ENCODE measurements around the gene PITX2. TPM values are rescaled to one million over a fixed set of nuclear protein-coding genes. Genes with fewer than 3 reads are reported as not detected.

The PITX2 gene
- total RNA-seq, 2 donors from 2014 or later, result 0.13 TPM; not detected in 1

DNA sequence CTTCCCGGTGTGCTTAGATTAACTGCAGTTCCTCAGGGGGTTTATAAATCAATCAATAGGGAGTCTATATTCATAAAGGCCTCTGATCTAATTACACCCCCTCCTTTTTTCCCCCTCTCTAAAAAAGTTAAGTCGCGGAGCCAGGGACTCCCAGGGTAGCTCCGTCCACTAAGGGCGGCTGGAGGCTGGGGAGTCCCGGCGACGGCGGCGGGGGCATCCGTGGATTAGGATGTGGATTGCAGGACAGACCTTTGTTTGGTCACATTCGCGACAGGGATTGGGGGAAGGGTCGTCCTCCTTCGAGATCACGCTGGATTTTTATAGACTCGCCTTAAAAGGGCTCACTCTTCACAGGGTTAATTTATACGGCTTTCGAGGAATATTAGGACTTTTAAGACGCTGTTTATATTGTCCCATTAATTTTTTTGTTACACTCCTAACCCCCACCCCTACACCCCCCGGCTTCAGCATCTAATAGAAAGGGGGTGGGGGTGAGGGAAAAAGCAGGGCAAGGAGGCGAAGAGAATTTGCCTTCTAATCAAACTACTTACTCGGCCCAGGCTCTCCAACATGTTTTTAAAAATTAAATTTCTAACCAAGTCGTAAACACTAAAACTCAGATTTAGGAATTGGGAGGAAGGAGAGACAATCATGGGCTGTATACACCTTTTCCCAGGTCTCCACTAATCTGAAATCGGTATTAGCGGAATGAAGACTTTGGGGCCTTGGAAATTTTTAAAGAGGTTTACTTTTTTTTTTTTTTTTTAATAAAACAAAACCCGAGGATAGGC lies 8.5 kb downstream of the PITX2 start:
- Mint-ChIP-seq H3K4me1 (peaks cover under 1% of the 10 kb centered on the region), H3K36me3 (ENCODE audit: low read depth) (peaks cover under 1% of the 10 kb centered on the region), H3K4me3 (no peak overlapping the region), H3K9me3 (no peaks in the 10 kb centered on the region), H3K27me3 (peaks cover 70% of the 10 kb centered on the region), H3K27ac (no peak overlapping the region)
- ATAC-seq (replicated peaks), result no peak

DNA sequence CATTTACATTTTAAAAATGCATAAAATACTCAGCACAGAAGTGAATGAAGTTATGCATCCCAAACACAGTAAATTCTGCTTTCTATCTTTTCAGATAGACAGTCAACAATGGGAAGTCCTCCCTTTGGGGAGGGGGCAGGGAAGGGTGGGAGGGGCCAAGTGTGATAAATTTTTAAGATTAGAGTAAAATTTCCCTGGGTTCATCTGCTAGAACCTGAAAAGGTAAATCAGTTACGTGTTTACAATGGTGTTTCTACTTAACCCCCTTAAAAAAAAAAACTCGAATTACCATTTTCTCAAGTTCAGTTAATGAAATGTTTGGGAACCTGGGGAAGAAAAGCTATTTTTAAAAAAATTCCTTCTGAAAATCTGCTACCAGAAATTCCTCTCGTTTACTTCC lies 9.1 kb downstream of the PITX2 start:
- Mint-ChIP-seq H3K27me3 (peaks cover 71% of the 10 kb centered on the region), H3K9me3 (no peaks in the 10 kb centered on the region), H3K4me3 (no peak overlapping the region), H3K36me3 (ENCODE audit: low read depth) (no peaks in the 10 kb centered on the region), H3K27ac (no peak overlapping the region), H3K4me1 (no peaks in the 10 kb centered on the region)
- ATAC-seq (replicated peaks), result no peak

DNA sequence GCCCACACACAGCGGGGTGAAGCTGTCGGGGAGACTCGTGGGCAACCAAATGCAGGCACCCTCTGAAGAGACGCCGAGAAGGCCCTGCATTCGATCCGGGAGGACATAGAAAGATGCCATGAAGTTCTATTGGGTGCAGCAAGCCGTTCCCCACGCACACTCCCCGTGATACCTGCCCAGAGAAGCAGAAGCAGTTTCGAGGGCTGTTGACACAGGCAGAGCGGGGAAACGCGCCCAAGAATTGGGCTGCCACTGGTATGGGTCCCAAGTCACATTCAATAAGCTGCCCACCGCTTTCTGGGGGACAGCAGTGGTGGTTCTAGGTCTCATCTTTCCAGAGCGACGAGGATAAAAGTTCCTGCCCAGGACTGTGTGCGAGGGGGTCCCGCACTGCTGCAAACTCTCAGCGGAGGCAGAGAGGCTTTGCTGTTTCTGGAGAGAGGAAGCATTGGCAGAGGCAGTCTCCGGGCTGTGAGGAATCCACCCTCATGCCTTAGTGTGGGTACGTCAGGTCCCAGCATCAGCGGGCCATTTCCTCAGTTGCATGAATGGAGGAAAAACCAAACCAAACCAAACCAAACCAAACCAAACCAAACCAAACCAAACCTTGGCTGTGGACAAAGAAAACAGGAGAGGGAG lies 10.1 kb downstream of the PITX2 start:
- peaks cover 71% of the 10 kb centered on the region for H3K27me3 Mint-ChIP-seq
- no peak overlapping the region for H3K27ac Mint-ChIP-seq
- no peaks in the 10 kb centered on the region for H3K4me1 Mint-ChIP-seq
- H3K36me3 Mint-ChIP-seq (ENCODE audit: low read depth), result no peaks in the 10 kb centered on the region
- no peak overlapping the region for H3K4me3 Mint-ChIP-seq
- ATAC-seq (replicated peaks), result no peak
- H3K9me3 Mint-ChIP-seq, result peaks cover 5% of the 10 kb centered on the region

DNA sequence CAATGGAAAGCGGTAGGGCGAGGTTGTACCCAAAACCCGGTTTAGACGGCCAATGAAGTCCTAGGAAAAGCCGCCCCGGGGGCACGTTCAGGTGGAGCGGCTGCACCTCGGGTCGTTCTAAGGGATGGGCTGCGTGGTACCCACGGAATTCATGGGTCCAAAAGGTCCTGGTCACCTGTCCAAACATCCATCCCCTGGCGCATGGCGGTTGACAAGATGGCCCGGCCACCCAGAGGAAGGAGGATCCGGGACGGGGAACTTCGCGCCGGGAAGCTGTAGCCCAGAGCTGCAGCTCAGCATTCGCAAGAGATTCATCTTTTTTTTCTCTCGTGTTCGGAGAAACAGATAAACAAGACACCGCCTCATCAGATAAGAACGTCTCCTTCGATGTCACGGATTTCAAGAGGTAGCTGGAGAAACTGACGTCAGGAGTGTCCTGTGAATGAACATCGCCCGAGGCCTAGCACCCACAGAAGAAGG lies 10.9 kb downstream of the PITX2 start:
- Mint-ChIP-seq H3K4me1 (no peaks in the 10 kb centered on the region), H3K36me3 (ENCODE audit: low read depth) (no peaks in the 10 kb centered on the region), H3K27ac (no peak overlapping the region), H3K4me3 (no peak overlapping the region), H3K27me3 (peaks cover 66% of the 10 kb centered on the region), H3K9me3 (peaks cover 5% of the 10 kb centered on the region)
- no peak for ATAC-seq (replicated peaks)

DNA sequence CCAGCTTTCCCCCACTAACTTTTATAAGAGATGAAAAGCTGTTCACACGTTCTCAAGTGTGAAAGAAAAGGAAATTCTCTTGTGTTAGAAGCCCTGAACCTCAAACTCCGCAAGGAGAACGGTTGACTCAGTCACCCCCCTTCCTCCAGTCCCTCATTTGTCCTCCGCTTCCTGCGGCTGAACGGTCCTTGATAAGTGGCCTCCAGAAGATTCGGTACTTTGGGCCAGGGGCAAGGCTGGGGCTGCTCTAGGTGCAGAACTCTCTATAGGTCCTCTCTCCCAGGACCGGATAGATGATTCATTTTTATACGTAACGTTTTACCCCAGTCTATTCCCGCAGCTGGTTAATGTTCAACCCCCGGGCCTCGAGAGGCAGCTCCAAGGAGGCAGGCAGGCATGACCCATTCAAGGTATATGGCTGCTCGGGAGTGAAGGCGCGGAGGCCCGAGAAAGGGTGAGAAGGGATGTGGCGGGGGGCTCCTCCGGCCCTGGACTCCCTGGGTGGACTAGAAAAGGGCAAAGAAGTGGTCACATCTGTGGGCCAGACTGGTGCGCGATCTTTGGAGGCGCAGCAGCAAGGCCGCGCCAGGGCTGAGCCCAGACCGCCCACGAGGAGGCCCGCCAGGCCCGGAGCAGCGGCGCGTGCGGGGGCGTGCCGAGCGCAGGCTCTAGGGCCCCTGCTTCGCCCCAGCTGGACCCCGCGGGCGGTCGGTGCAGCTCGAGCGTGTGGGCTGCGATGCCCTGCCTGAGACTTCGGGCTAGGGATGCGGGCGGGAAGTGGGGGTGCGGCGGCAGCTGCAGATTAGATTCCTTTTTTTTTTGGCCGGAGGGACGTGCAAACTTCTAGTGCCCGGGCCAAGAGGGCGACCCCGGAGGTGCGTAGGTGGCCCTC lies 11.7 kb downstream of the PITX2 start:
- Mint-ChIP-seq H3K9me3 (peaks cover 5% of the 10 kb centered on the region), H3K4me1 (no peaks in the 10 kb centered on the region), H3K36me3 (ENCODE audit: low read depth) (no peaks in the 10 kb centered on the region), H3K27me3 (peaks cover 58% of the 10 kb centered on the region), H3K4me3 (no peak overlapping the region), H3K27ac (no peak overlapping the region)
- no peak for ATAC-seq (replicated peaks)

DNA sequence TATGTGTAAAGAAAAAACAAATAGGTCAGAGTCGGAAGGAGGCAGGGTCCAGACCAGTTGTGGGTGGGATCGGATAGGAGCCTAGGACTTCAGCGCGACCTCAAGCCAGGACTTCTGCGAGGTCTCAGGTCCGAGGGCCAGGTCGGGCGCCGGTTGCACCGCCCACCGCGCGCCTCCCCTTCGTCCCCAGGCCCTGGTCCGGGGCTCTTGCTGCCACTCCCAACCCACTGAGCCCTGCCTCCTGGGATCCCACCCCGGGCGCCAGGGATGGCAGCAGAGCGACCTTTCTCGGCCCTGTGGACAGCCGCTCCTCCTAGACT lies 12.3 kb downstream of the PITX2 start:
- no peak for ATAC-seq (replicated peaks)
- no peak overlapping the region for H3K27ac Mint-ChIP-seq
- H3K4me3 Mint-ChIP-seq, result no peak overlapping the region
- peaks cover 56% of the 10 kb centered on the region for H3K27me3 Mint-ChIP-seq
- H3K9me3 Mint-ChIP-seq, result peaks cover 5% of the 10 kb centered on the region
- no peaks in the 10 kb centered on the region for H3K4me1 Mint-ChIP-seq
- no peaks in the 10 kb centered on the region for H3K36me3 Mint-ChIP-seq (ENCODE audit: low read depth)

DNA sequence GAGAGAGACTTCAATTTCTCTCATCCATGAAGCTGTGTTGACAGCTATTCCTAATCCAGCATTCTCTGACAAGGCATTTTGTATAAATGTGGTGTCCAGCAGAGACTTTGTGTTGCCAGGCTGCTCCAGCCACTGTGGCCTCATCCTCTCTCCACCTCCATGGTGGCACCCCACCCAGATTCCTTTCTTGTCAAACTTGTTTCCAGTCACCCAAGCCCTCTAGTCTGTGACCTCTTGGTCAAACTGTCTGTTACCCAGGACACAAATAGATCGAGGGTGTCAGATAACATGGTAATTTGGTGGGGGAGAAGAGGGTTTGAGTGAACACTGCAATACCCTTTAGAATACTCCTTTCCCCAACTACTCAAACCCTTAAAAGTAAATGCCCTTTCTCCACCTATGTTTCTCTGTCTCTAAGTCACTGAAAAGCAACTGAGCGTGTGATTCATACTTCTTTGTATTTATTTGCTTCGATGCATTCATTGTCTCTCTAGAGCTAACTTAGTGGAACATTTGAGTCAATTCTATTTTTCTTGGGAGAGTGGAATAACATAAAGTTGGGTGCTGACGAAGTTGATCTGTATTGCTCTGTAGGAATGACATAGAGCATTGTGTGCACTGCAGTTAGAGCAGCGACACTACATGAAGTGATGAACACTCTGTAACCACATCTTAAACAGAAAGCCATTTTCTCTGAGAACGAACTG lies 13.7 kb downstream of the PITX2 start:
- no peak for ATAC-seq (replicated peaks)
- Mint-ChIP-seq H3K27ac (no peak overlapping the region), H3K27me3 (peaks cover 49% of the 10 kb centered on the region), H3K4me3 (no peak overlapping the region), H3K36me3 (ENCODE audit: low read depth) (no peaks in the 10 kb centered on the region), H3K9me3 (peaks cover 5% of the 10 kb centered on the region), H3K4me1 (no peaks in the 10 kb centered on the region)

DNA sequence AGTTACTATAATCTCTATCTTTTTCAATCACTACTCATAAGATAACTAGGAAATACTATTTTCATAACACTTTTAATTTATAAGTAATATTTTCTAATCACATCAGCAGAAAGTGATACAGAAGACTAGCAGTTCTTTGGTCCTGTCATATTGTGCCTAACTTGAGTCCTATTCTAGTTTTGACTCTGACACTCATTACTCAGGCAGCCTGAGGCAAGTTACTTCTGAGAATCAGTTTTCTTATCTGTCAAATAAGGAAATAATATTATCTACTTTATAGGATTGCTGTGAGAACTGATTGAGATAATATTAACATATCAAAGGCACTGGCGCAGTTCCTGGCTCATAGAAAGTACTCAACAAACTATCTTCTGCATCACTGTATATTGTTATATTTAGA lies 17.8 kb downstream of the PITX2 start:
- Mint-ChIP-seq H3K36me3 (ENCODE audit: low read depth) (no peaks in the 10 kb centered on the region), H3K27me3 (peaks cover 45% of the 10 kb centered on the region), H3K4me1 (no peaks in the 10 kb centered on the region), H3K9me3 (peaks cover 8% of the 10 kb centered on the region), H3K4me3 (no peak overlapping the region), H3K27ac (no peak overlapping the region)
- ATAC-seq (replicated peaks), result no peak

DNA sequence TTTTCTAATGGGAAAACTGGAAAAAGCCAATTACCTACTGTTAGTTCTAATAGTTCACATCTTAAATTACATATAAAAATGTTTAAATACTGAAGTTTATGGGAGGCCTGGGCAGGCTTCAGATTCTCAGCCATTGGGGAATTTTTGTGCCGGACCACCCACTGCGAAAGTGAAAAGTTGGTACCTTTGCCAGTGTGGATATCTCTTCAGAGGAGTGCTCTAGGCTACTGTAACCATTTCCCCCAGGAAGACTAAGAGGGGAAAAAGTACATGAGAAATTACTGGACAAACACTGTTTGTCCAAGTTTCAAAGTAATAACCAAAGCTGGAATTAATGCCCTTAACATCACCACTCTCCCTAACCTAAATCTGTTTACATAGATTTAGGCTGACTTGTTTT lies 20.8 kb downstream of the PITX2 start:
- Mint-ChIP-seq H3K27ac (no peak overlapping the region), H3K4me1 (no peaks in the 10 kb centered on the region), H3K36me3 (ENCODE audit: low read depth) (no peaks in the 10 kb centered on the region), H3K9me3 (peaks cover 4% of the 10 kb centered on the region), H3K4me3 (no peak overlapping the region), H3K27me3 (peaks cover 41% of the 10 kb centered on the region)
- no peak for ATAC-seq (replicated peaks)

DNA sequence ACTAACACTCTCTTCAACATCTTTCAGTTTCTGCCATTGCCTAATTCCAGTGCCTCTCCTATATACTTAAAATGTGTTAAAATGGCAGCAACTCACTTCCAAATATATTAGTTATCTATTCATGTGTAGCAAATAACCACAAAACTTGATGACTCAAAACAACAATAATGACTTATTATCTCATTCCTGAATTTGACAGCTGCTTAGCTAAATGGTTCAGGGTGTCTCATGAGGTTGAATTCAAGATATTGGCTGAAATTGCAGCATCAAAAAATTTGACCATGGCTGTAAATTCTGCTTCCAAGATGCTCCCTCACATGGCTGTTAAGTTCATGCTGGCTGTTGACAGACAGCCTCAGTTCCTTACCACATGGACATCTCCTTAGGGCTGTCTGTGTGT lies 25.3 kb downstream of the PITX2 start:
- peaks cover 11% of the 10 kb centered on the region for H3K9me3 Mint-ChIP-seq
- no peak overlapping the region for H3K27ac Mint-ChIP-seq
- H3K36me3 Mint-ChIP-seq (ENCODE audit: low read depth), result no peaks in the 10 kb centered on the region
- no peaks in the 10 kb centered on the region for H3K4me1 Mint-ChIP-seq
- no peak overlapping the region for H3K4me3 Mint-ChIP-seq
- ATAC-seq (replicated peaks), result no peak
- peaks cover 37% of the 10 kb centered on the region for H3K27me3 Mint-ChIP-seq

DNA sequence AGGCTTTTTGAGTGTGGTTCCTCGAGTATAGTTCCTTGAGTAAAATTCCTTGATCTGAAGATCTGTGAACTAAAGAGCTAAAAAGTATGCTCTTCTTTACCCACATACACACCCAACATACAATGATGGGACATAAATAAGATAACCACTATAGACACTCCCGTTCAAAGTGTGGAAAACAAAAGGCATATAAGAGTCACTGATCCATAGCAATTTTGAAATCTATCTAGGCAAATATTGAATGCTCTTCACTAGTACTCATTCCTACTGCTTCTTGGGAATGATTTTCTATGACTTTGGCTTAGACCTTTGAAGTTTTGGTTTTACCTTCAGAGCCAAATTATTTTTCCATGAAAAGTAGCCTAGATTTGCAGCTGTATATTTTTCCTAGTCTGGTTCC lies 26.4 kb downstream of the PITX2 start:
- no peak for ATAC-seq (replicated peaks)
- Mint-ChIP-seq H3K4me3 (no peak overlapping the region), H3K36me3 (ENCODE audit: low read depth) (no peaks in the 10 kb centered on the region), H3K9me3 (peaks cover 11% of the 10 kb centered on the region), H3K27me3 (peaks cover 38% of the 10 kb centered on the region), H3K27ac (no peak overlapping the region), H3K4me1 (no peaks in the 10 kb centered on the region)

DNA sequence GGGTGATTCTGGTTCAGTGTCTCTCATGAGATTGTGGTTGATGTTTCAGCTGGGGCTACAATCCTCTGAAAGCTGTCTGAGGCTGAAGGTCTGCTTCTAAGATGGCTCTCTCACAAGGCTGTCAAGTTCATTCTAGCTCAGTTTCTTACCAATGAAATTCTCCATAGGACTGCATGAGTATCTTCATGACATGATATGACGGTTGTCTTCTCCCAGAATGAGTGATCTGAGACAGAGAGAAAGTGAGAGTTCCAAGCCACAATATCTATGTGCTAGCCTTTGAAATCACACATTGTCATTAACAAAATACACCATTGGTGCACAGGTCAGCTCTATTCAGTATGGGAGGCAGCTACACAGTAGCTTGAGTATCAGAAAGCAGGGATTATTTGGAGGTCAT lies 27.3 kb downstream of the PITX2 start:
- no peaks in the 10 kb centered on the region for H3K36me3 Mint-ChIP-seq (ENCODE audit: low read depth)
- no peaks in the 10 kb centered on the region for H3K4me1 Mint-ChIP-seq
- H3K27ac Mint-ChIP-seq, result no peak overlapping the region
- ATAC-seq (replicated peaks), result peak; percentile 16
- no peak overlapping the region for H3K4me3 Mint-ChIP-seq
- H3K27me3 Mint-ChIP-seq, result peaks cover 35% of the 10 kb centered on the region
- peaks cover 7% of the 10 kb centered on the region for H3K9me3 Mint-ChIP-seq

DNA sequence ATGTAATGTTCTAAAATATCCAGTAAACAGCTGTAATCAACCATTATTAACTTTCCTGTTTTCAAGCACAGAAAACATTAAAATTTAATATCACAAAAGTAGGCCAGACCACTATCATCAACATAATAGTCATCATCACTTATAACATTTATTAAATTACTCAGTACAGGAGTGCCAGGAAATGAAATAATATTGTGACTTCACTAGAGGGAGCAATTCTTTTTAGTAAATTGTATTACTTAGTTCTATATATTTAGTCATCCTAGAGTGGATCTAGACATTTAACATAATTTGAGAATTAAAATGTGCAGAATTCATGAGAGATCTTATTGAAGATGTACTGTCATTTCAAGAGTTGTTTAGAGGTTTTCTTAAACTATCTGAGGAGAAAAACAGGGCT lies 33.6 kb downstream of the PITX2 start:
- ATAC-seq (replicated peaks), result no peak
- no peaks in the 10 kb centered on the region for H3K4me1 Mint-ChIP-seq
- H3K36me3 Mint-ChIP-seq (ENCODE audit: low read depth), result no peaks in the 10 kb centered on the region
- H3K27me3 Mint-ChIP-seq, result peaks cover 12% of the 10 kb centered on the region
- H3K4me3 Mint-ChIP-seq, result no peak overlapping the region
- no peaks in the 10 kb centered on the region for H3K9me3 Mint-ChIP-seq
- H3K27ac Mint-ChIP-seq, result no peak overlapping the region

DNA sequence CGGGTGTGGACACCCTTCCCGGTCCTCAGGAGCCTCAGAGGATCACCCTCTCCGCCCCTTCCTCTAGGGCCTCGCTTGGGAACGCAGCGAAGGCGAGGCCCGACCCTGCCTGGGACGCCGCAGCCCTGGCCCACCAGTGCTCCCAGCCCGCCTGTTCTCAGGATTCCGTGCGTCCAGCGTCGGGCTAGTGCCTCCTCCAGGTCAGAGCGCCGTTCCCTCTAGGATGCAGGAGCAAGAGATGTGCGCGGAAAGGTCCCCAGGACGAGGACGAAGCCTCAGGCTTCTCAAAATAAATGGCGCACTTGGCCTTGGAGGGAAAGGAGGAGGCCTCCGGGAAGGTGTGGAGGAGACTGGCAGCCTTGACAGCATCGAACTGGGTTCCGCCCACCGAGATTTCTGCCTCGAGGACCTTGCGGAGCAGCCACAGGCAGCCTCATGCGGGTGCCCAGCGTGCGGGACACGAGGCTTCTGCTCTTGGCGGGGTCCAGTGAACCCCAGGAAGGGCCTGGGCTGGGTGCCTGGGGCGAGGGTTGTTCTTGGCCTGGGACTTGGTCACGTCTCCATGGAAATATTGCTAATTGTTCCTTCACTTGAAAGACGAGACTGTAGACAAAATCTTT lies 35.1 kb downstream of the PITX2 start:
- H3K4me1 Mint-ChIP-seq, result no peaks in the 10 kb centered on the region
- peaks cover 13% of the 10 kb centered on the region for H3K27me3 Mint-ChIP-seq
- H3K27ac Mint-ChIP-seq, result no peak overlapping the region
- no peaks in the 10 kb centered on the region for H3K9me3 Mint-ChIP-seq
- ATAC-seq (replicated peaks), result no peak
- no peak overlapping the region for H3K4me3 Mint-ChIP-seq
- no peaks in the 10 kb centered on the region for H3K36me3 Mint-ChIP-seq (ENCODE audit: low read depth)

All from activated T-helper 17 cell treated with anti-CD3 and anti-CD28 coated beads, Interleukin-2, amount 50 U/mL, for 72 hours (primary cell).